GM12875 (cell line): ENCODE data around the gene MAPK12.

Source experiments
- H3K4me3 ChIP-seq: one replicate; pipeline ENCODE4 v1.5.1; 2011; ENCODE audit warnings: low read depth, low read length, control low read depth
- TF ChIP-seq, protein P1 (sequence below): IDR thresholded peaks from 2 replicates; pipeline ENCODE4 v1.5.1; 2011; ENCODE audit warnings: low read depth, mild to moderate bottlenecking, control low read depth, inconsistent platforms, low read length, moderate library complexity, borderline replicate concordance; ENCODE audit not compliant: insufficient read depth

Gene MAPK12

DNA sequence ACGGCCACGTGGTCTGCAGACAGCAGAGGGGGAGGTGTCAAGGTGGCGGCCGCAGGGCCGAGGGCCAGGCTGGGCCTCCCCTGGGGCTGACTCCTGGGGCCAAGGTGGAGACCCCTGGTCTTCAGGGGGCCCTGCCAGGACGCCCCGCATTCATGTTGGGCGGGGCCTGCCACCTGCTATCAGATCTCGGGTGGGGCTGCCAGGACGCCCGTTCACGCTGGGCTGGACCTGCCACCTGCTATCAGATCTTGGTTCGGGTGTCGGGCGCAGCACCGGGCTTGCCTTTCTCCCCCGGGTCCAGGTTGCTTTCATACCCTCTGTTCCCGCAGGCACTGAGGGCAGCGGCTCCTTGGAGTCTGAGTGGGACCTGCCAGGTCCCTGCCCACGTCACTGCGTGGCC lies 24.8 kb upstream of the MAPK12 start:
- TF ChIP-seq, protein P1, sequence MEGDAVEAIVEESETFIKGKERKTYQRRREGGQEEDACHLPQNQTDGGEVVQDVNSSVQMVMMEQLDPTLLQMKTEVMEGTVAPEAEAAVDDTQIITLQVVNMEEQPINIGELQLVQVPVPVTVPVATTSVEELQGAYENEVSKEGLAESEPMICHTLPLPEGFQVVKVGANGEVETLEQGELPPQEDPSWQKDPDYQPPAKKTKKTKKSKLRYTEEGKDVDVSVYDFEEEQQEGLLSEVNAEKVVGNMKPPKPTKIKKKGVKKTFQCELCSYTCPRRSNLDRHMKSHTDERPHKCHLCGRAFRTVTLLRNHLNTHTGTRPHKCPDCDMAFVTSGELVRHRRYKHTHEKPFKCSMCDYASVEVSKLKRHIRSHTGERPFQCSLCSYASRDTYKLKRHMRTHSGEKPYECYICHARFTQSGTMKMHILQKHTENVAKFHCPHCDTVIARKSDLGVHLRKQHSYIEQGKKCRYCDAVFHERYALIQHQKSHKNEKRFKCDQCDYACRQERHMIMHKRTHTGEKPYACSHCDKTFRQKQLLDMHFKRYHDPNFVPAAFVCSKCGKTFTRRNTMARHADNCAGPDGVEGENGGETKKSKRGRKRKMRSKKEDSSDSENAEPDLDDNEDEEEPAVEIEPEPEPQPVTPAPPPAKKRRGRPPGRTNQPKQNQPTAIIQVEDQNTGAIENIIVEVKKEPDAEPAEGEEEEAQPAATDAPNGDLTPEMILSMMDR, result no peak
- no peak overlapping the region for H3K4me3 ChIP-seq

DNA sequence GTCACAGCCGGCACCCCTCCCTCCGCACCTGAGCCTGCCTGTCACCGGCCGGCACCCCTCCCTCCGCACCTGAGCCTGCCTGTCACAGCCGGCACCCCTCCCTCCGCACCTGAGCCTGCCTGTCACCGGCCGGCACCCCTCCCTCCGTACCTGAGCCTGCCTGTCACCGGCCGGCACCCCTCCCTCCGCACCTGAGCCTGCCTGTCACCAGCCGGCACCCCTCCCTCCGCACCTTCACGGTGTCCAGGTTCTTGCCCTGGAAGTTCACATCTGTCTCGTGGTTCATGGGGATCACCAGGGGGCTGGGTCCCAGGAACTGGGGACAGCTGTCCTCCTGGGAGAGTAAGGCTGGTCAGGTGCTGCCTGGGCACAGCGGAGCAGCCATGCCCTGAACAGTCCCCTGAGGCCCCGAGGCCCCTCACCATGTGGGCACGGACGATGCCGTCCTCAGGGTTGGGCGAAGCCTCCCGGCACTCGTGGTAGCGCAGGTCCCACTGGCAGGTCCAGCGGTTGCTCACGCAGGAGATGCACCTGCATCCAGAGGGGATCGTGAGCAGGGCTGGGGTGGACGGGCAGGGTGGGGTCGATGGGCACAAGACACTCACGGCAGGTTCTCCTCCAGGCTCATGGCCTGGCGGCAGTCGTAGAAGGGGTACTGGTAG lies 24.2 kb upstream of the MAPK12 start:
- TF ChIP-seq, protein P1, result no peak
- no peak overlapping the region for H3K4me3 ChIP-seq

DNA sequence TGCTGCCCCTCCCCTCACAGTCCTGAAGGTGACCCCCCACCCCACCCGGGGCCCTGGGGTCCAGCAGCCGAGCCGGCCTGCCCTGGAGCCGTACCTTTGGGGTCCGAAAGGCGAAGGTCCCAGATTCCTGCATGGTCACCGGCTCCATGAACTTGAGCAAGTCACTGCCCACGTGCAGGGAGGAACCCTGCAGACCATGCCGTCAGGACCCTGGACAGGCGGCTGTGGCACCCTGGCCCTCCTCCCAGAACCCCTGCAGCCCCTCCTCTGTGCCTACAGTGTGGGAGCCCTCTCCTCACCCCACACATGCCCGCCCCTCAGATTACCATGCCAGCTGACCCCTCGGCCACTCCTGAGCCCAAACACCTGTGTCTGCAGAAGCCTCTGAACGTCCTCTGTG lies 23.0 kb upstream of the MAPK12 start:
- TF ChIP-seq, protein P1, result no peak
- no peak overlapping the region for H3K4me3 ChIP-seq

DNA sequence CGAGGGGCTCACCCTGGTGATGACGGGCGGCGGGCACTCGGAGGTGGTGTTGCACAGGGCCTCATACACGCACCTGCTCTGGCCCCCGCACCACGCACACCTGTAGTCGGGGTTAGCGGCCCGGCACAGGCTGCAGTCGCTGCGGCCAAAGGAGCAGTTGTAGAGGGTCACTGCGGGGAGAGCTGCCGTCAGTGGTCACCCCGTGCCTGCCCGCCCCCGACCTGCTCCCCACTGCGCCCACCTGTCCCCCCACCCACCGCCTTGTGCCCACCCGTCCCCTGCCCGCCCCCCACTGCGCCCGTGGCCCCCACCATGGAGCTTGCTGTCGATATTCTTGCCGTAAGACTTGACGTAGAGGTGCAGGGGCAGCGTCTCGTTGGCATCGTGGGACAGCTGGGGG lies 22.3 kb upstream of the MAPK12 start:
- no peak overlapping the region for H3K4me3 ChIP-seq
- TF ChIP-seq, protein P1, result no peak

DNA sequence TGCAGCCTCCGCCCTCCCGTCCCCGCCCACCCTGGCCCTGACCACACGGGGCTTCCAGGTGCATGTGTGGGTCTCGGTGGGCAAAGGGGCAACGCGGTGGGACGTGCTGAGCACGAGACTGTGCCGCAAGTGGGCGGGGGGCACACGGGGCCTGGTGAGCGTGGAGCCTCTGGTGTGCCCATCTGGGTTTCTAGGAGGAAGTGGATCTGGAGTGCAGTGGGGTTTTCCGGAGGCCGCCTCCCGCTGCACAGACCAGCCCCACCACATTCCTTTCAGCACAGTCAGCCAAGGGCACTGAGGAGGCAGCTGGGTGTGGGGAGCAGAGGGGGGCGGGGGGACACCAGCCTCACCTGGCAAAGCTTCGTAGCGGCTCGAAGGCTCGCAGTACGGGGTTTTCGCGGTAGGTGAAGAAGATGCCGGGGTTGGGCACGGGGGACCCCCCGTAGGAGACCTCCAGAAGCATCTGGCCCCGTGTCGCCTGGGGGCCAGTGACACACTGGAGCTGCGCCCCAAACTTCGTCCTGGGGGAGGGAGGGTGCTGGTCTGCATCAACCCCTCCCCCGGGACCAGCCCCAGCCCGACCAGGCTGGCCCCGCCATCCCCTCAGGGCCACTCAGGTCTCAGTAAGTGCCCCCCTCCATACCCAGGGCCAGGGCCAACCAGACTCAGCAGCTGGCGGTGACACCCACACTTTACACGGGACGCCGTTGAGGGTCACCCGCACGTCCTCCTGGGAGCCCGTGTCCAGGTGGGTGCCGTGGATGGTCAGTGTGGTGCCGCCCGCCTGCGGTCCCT lies 21.1 kb upstream of the MAPK12 start:
- no peak overlapping the region for H3K4me3 ChIP-seq
- TF ChIP-seq, protein P1, result no peak

DNA sequence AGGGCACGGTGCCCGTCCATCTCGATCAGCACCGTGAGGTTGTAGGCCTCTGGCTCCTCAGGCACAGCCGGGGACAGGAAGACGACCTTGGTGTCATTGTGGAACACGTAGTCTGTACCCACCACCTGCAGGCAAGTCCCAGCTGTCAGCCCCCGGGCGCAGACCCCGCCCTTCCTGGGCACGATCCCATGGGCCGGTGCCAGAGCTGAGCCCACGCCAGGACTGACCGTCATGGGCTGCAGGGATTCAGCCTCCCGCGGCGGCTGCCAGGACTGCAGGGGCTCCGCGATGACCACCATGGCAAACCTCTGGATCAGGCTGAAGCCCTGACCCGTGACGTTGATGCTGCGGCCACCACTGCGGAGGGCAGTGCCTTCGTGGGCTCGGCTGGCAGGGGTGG lies 20.5 kb upstream of the MAPK12 start:
- no peak overlapping the region for H3K4me3 ChIP-seq
- TF ChIP-seq, protein P1, result no peak

DNA sequence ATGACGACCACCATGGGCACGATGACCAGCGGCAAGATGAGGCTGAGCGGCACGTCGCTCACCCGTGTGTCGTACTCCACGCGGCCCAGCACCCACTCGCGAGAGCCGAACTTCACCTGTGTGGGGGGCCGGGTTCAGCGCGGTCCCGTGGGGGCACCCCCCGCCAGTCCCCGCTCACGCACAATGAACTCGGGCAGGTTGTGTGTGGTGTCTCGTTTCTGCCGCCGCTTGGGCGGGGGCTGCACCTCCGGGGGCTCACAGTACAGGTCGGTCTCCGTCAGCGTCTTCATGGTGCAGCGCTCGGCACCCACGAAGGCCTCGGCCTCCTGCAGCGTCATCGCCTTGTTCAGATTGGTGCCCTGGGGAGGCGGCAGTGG lies 19.9 kb upstream of the MAPK12 start:
- TF ChIP-seq, protein P1, result no peak
- H3K4me3 ChIP-seq, result no peak overlapping the region
